ENCODE data around the gene BRS3. TPM values are rescaled to one million over a fixed set of nuclear protein-coding genes. Genes with fewer than 3 reads are reported as not detected.

BRS3 gene
- total RNA-seq, 1 donor from 2014 or later, result not detected

GRCh38 chrX:136534131-136534530 lies 46.4 kb downstream of the BRS3 start:
- no peak for DNase-seq (ENCODE audit: low read depth)
- H3K4me3 ChIP-seq (ENCODE audit: low read depth, low read length), result no peak overlapping the region
- no peak for TF ChIP-seq CTCF (conservative IDR thresholded peaks at IDR 0.05; ENCODE audit: low read depth, low read length)

- DNase-seq (ENCODE audit: low read depth), result no peak
- no peak overlapping the region for H3K4me3 ChIP-seq (ENCODE audit: low read depth, low read length)
- no peak for TF ChIP-seq CTCF (conservative IDR thresholded peaks at IDR 0.05; ENCODE audit: low read depth, low read length)
Measured at GRCh38 chrX:136538811-136539210, 51.1 kb downstream of the BRS3 start.

- DNase-seq (ENCODE audit: low read depth), result no peak
- H3K4me3 ChIP-seq (ENCODE audit: low read depth, low read length), result no peak overlapping the region
- no peak for TF ChIP-seq CTCF (conservative IDR thresholded peaks at IDR 0.05; ENCODE audit: low read depth, low read length)
Measured at GRCh38 chrX:136540226-136540625, 52.5 kb downstream of the BRS3 start.

GRCh38 chrX:136541294-136541693 lies 53.5 kb downstream of the BRS3 start:
- no peak for DNase-seq (ENCODE audit: low read depth)

GRCh38 chrX:136542281-136542680 lies 54.5 kb downstream of the BRS3 start:
- DNase-seq (ENCODE audit: low read depth), result no peak
- no peak for TF ChIP-seq CTCF (conservative IDR thresholded peaks at IDR 0.05; ENCODE audit: low read depth, low read length)
- H3K4me3 ChIP-seq (ENCODE audit: low read depth, low read length), result no peak overlapping the region

More at GRCh38 chrX:136541294-136541693, 53.5 kb downstream of the BRS3 start:
- TF ChIP-seq CTCF (conservative IDR thresholded peaks at IDR 0.05; ENCODE audit: low read depth, low read length), result no peak
- no peak overlapping the region for H3K4me3 ChIP-seq (ENCODE audit: low read depth, low read length)

Other genes with a start within 250 kb of the BRS3 start
- 10.9 and 18.6 TPM in 2 replicates for gene MAP7D3, start 236.5 kb upstream of the BRS3 start, total RNA-seq
- gene ADGRG4, start 187.0 kb upstream of the BRS3 start, total RNA-seq, result not detected in 2 replicates
- 37.0 and 48.1 TPM in 2 replicates for gene HTATSF1, start 9.6 kb downstream of the BRS3 start, total RNA-seq
- 7.8 and 10.0 TPM in 2 replicates for gene VGLL1, start 44.3 kb downstream of the BRS3 start, total RNA-seq
- gene CD40LG, start 160.2 kb downstream of the BRS3 start, total RNA-seq, result not detected in 2 replicates